Skin of body (tissue), 2 donors: ENCODE data around the gene PFN1. TPM values are rescaled to one million over a fixed set of nuclear protein-coding genes. Genes with fewer than 3 reads are reported as not detected.
A peak's percentile ranks its signal among the peaks of the same experiment; 100 is the strongest.
"Not testable (repeated sequence)": the region's sequence is repeated elsewhere in the genome, so short reads cannot be mapped to it uniquely, and the experiment has no call there.

ENCODE experiments used
- DNase-seq: peaks from one replicate; lab custom pipeline; 2025; lab: John Stamatoyannopoulos, UW
- total RNA-seq: library from RNA; depleted of rRNA; stranded (reverse); fragments of >200 nt; gene quantifications from one replicate; pipeline ENCODE4 v1.2.3, GENCODE V29; 2014

Gene PFN1
- total RNA-seq, 1 donor from 2014 or later = 160 TPM

DNA sequence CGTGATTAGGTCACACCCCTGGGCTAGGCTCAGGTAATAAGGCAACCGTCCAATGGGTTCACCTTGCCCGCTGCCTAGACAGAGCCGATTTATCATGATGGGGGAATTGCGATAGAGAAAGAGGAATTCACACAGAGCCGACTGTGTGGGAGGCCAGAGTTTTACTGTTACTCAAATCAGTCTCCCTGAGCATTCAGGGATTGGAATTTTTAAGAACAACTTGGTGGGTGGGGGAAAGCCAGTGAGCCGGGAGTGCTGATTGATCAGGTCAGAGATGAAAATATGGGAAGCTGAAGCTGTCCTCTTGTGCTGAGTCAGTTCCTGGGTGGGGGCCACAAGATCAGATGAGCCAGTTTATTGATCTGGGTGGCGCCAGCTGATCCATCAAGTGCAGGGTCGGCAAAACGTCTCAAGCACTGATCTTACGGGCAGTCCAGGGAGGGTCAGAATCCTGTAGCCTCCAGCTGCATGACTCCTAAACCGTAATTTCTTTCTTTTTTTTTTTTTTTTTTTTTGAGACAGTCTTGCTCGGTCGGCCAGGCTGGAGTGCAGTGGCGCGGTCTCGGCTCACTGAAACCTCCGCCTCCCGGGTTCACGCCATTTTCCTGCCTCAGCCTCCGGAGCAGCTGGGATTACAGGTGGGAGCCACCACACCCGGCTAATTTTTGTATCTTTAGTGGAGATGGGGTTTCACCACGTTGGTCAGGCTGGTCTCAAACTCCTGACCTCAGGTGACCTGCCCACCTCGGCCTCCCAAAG lies 21.6 kb downstream of the PFN1 start:
- not testable (repeated sequence) for DNase-seq

GRCh38 chr17:4921320-4921719 lies 27.0 kb downstream of the PFN1 start:
- DNase-seq = no peak

GRCh38 chr17:4920351-4921048 lies 27.8 kb downstream of the PFN1 start:
- no peak for DNase-seq

DNA sequence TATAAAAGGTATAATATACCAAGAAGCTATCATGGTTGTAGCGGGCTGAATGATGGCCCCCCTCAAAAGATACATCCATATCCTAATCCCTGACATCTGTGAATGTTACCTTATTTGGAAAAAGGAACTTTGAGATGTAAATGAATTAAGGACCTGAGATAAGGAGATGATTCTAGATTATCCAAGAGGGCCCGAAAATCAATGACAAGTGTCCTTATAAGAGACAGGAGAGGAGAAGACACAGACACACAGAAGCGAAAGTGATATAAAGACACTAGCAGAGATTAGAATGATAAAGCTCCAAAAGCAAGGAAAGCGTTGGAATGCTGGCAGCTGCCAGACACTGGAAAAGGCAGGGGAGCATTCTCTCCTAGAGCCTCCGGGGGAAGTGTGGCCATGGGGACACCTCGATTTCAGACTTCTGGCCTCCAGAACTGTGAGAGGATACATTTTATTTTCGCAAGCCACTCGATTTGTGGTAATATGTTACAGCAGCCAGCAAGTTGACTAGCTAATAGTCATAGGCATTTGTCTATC lies 28.8 kb downstream of the PFN1 start:
- DNase-seq = no peak

DNA sequence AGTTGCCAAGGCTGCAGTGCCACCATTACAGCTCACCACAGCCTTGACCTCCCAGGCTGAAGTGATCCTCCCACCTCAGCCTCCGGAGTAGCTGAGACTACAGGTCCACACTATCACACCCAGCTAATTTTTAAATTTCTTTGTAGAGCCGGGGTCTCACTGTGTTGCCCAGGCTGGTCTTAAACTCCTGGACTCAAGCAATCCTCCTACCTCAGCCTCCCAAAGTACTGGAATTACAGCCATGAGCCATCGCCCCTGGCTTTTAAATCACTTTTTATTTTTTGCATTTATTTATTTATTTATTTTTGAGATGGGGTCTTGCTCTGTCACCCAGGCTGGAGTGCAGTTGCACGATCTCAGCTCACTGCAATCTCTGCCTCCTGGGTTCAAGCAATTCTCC lies 33.8 kb downstream of the PFN1 start:
- not testable (repeated sequence) for DNase-seq

GRCh38 chr17:4913994-4914393 lies 34.3 kb downstream of the PFN1 start:
- no peak for DNase-seq

- peak; percentile 90 for DNase-seq
Observed at GRCh38 chr17:4908711-4909496, 39.4 kb downstream of the PFN1 start.

DNA sequence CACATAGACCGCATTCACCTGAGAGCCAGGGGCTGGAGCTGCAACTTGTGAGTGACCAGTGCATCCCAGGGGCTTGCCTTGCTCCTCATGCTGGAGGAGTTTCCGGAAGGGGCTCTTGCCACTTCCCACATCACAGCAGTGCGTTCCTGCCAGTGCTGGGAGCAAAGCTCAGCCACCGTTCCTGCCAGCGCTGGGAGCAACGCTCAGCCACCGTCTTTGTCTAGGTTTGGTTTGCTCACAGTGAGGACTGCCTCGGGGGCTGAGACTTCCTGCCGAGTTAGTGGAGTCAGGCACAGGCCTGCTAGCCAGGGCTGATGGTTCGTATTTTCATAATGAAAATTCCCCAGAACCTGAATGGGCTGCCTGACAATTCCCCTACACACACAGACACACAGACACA lies 40.0 kb downstream of the PFN1 start:
- no peak for DNase-seq

GRCh38 chr17:4906642-4907041 lies 41.7 kb downstream of the PFN1 start:
- not testable (repeated sequence) for DNase-seq

- peak; percentile 64 for DNase-seq
Observed at GRCh38 chr17:4903051-4903818, 45.1 kb downstream of the PFN1 start, which contains the start of gene CHRNE. Gene CHRNE (minus strand): TSS chr17:4903098. CDS start chr17:4903063, 35 bp downstream.

- DNase-seq = no peak
Observed at GRCh38 chr17:4902540-4902939, 45.8 kb downstream of the PFN1 start.

- DNase-seq = no peak
Observed at GRCh38 chr17:4901648-4902344, 46.5 kb downstream of the PFN1 start.

GRCh38 chr17:4901108-4901647 lies 47.2 kb downstream of the PFN1 start:
- no peak for DNase-seq

DNA sequence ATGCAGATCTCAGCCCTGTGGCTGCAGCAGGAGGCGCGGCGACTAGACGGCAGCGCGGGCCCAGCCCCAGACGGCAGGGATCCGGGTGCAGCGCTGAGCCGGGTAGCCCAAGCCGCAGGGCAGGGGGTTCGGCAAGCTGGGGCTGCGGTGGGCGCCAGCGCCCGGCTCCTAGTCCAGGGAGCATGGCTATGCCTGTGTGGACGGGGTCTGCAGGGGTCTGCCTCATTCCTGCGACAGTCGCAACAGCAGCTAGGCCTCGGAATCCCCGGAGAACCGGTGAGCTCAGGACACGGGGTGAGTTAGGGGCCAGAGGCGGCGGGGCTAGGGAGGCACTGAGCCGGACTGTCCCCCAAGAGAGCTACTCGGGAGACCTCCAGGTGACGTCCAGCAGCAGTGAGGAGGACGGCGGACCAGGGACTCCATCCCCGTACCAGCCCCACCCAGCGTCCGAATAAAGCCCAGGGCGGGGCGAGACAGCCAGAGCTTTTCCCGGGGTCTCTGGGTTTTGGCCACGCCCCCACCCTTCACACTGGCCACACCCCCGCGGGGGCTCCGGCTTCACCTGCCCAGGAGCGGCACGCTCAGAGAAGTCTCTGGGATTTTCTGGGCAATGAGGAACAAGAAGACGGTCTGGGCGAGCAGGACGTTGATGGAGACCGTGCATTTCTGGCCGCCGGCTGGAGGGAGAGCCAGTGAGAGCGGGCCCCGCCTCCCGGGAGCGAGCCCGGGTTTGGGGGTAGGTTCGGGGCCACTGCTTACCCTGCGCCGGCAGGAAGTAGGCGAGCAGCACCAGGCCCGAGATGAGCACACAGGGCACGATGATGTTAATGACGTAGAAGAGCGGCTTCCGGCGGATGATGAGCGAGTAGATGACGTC lies 47.9 kb downstream of the PFN1 start:
- peak; percentile 18 for DNase-seq

DNA sequence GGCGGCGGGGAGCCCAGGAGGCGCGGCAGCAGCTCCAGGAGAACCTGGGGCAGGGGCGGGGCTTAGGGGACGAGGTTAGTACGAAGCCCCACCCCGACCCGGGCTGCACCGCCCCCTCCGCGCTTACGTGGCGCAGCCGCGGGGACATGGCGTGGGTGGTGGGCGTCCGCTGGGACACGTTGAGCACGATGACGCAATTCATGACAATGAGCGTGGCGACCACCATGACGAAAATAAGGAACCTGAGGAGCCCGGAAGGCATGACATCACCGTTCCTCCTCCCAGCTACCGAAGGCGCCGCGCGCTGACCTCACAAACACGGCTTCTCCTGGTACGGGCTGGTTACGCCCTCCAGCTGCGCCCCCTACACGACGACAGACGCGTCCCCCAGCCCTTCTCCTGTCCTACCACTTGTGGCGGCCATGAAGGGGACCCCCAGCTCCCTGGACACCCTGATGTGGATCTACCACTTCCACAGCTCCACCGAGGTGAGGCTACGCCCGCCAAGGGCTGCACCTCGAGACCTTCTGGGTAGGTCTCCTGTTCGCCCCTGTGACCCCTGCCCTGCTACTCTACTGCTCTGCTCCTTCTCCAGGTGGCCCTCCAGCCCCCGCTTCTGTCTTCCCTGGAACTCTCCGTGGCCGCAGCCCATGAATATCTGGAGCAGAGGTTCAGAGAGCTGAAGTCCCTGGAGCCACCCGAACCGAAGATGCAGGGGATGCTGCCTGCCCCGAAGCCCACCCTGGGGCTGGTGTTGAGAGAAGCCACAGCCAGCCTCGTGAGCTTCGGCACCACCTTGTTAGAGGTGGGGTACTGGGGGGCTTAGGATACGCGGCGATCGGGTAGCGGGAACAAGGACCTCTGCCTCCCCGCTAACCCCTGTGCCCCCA lies 48.7 kb downstream of the PFN1 start, which contains the start of gene C17orf107:
TSS of gene C17orf107 (plus strand) at position 196 of the 890 bp plus-strand sequence. CDS start at position 423, 227 bp downstream.
- peak; percentile 69 for DNase-seq

DNA sequence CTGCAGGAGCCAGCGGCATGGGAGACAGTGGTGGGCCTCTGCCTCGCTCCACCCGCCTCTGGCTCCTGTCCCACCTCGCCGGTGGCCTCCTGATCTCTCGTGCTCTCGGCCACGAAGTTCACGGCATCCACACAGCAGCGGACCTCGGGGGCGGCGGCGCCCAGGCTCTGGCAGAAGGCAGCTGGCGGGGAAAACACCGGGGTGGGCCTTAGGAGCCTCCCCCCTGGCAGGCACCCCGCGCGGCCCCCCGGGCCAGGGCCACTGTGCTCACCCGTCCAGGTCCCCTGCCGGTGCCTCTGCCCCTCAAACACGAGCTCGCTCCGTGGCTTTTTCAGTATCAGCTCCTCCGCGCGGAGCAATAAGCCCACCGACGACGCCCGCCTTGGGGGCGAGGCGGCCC lies 49.4 kb downstream of the PFN1 start:
- DNase-seq = no peak

DNA sequence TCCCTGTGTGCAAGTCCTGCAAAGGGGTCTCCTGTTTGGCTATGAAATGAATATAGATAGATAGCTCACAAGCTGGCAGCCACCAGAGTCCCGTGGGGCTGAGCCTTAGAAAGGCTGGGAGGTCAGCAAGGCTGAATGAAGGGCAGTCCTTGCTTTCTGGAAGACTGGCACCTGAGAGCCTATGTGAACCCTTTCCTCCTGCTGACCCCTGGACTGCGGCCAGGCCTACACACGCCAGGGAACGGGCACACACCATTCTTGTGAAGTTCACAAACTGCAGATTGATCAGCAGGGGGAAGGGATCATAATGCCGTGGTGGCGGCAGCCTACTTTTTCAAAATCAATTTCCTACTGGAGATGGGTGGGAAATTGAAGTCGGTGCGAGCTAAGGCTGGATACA lies 50.0 kb downstream of the PFN1 start:
- DNase-seq = no peak

GRCh38 chr17:4897785-4898184 lies 50.5 kb downstream of the PFN1 start:
- DNase-seq = no peak
